Adrenal gland (tissue), 5 donors: ENCODE data around the gene COL6A3.

ENCODE experiments used
- CTCF ChIP-seq, 6 experiments: fragments of 450-650 bp in 4 of 6; fragments of 200-600 bp in 2 of 6; sonication (generic) in 1 of 6; IDR thresholded peaks; 1 replicate in 5 of 6; 2 replicates in 1 of 6; pipeline versions ENCODE4 v1.5.1 to v1.8.0; 2016 to 2021; ENCODE audit warnings: antibody characterized with exemption in 6 of 6, mild to moderate bottlenecking in 2 of 6, moderate library complexity in 1 of 6
- POLR2A ChIP-seq, 2 donors: fragments of 450-650 bp; IDR thresholded peaks; one replicate each; pipeline ENCODE4 v1.6.1; 2017; ENCODE audit warnings: antibody characterized with exemption in 2 of 2, mild to moderate bottlenecking in 2 of 2, moderate library complexity in 1 of 2
- donor health status: DM: no; HTN: no; CAD: no.

DNA sequence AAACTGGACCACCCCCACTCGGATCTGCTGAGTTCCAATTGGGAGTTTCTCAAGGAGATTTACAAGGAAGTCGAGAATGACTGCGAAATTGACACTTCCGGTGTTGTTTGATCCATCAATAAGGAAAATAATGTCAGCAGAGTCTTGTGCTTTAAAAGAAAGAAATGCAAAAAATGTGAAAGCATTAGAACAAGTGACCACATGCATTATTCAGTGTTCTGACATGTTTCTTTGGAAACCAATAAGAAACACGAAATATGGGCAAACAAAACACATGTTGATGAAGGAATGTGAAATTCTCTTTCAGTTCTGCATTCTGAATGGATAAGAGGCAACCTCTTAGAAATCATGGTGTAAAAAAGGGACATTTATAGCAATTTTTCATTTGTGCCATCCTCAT, 25.9 kb downstream of the COL6A3 start:
- no peak for TF ChIP-seq CTCF (IDR thresholded peaks at IDR 0.05)
- no peak for TF ChIP-seq POLR2A (IDR thresholded peaks at IDR 0.05)
